ENCODE data around the gene SAFB.

SAFB gene

DNA sequence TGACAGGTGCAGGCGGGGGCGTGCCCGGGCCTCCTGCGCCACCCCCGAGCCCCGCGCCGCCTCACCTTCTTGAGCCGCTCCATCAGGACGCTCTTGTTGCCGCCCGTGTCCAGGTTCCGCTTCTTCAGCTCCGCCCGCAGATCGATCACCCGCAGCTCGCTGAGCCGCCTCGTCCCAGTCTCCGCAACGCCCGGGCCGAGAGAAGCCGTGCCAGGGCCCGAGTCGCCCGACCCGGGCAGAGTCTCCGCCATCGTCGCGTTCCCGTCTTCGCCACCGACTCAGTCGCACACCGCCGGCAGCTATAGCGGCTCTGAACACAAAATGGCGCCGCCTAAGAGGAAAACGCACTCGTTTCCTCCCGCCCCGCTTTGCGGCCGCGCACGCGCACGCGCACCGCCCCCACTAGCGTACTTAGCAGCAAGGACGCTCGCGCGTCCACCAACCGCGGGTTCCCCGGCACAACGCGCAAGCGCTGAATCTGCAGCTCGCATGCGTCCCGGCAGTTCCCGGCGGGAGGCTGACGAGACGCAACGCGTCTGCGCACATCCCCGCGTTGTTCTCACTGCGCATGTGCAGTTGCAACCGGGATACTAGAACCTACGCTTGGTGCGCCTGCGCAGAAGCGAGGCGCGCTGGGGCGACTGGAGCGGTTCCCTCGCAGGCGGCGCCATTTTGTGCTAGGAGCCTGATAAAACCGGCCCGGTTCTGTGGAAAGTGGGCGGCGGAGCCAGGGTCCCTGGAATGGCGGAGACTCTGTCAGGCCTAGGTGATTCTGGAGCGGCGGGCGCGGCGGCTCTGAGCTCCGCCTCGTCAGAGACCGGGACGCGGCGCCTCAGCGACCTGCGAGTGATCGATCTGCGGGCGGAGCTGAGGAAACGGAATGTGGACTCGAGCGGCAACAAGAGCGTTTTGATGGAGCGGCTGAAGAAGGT lies at the start of gene SAFB, which contains the start of gene SAFB2:
TSS of gene SAFB (plus strand) at position 619 of the 932 bp plus-strand sequence. CDS start at position 742, 123 bp downstream.
TSS of gene SAFB2 (minus strand) at position 312 of the 932 bp plus-strand sequence. CDS start at position 251, 61 bp downstream.
- peak; percentile 55 to 100 (median 98) for DNase-seq

DNA sequence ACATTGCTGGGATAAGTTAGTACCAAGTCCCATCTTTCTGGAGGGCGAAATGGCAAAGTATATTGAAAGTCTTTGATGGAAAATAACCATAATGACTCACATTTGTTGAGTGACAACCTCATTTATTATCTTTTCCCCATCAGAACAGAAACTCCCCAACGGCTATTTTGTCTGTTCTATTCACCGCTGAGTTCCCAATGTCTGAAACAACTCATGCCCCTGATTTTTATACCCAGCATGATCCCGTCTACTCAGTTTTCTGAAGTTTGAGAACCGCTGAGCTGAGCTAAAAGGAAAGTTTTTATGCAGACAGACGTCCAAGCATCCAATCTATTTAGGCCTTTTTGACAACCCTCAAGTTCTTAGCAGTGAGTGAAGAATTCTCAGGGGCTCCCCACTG lies 47.3 kb upstream of the SAFB start:
- no peak for DNase-seq

- DNase-seq, result peak in 46 of 56 donors; percentile 10 to 78 (median 35)
Observed at GRCh38 chr19:5578097-5578846, 44.6 kb upstream of the SAFB start.

DNA sequence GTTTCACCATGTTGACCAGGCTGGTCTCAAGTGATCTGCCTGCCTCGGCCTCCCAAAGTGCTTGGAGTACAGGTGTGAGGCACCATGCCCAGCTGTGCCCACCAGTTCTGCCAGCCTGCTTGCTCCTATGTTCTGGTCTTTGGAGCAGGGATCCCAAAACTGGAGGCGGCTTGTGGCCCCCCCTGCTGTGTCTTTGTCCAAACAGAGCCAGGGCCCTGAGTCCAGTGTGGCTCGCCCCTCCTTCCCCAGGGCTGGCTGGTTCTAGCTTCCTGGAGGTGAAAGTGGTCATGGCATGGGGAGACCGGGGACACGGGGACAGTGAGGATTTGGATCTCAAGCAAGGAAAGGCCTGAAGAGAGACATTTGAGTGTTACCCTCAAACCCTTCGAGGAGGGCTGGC lies 43.6 kb upstream of the SAFB start:
- DNase-seq, result no peak

- DNase-seq, result no peak
Observed at GRCh38 chr19:5579697-5580096, 43.2 kb upstream of the SAFB start.

- DNase-seq, result no peak
Observed at GRCh38 chr19:5580161-5580571, 42.7 kb upstream of the SAFB start.

DNA sequence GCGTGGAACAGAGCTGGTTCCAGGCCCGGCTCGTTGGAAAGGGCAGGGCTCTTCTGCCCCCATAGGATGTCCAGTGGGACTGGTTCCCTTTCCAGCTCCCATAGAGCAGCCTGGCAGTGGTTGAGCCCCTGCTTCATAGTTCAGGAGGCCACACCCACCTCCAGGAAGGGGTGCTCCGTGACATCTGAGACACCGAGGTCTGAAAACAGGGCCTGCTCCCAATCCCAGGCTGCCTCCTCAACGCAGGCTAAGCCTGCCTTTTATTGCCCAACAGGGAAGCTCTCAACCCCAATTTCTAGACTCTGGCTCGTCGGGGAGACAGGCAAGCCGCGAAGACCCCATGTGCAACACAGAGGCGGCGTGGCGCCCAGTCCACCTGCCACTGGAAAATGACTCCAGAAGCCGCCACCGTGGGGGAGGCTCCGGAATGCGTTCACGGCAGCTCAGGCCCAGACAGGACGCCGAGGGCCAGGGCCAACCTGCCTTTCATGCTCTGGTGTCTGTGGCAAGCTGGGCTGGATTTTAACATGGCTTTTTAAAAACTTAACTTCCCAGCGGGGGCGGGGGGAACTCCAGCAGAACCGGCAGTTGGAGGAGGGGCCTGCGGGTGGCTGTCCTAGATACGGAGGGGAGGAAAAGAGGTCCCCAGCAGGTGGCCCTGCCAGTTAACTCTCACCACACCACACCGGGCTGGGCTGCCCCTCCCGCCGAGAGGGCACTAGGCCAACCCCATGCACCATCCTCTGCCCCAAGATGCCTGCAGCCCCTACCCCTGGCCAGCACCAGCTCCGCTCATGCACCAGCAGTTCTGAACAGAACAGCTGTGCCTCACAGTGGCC lies 37.2 kb upstream of the SAFB start:
- DNase-seq, result peak in 44 of 56 donors; percentile 7 to 73 (median 40)

GRCh38 chr19:5586300-5587070 lies 36.4 kb upstream of the SAFB start:
- peak in 11 of 56 donors; percentile 15 to 72 (median 60) for DNase-seq

- no peak for DNase-seq
Observed at GRCh38 chr19:5587071-5587455, 35.8 kb upstream of the SAFB start.

DNA sequence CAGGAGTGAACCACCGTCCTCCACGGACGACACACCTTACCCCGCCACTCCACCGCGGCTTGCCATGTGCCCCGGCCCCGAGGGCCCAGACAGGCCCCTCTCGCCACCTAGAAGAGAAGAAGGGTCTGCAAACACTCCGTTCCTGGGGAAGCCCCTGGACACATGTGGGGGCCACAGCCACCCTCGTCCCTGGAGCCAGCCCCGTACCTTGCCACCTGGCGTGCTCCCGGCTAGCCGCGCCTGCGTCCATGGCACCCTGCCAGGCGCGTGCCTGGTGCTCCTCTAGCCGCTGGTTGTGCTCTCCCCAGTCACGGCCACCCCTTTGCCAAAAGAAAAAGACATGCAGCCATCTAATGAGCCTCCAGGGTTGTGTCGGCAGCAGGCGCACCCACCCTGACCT lies 35.2 kb upstream of the SAFB start:
- DNase-seq, result no peak

GRCh38 chr19:5588441-5588840 lies 34.4 kb upstream of the SAFB start:
- peak in 12 of 56 donors; percentile 10 to 47 (median 18) for DNase-seq

DNA sequence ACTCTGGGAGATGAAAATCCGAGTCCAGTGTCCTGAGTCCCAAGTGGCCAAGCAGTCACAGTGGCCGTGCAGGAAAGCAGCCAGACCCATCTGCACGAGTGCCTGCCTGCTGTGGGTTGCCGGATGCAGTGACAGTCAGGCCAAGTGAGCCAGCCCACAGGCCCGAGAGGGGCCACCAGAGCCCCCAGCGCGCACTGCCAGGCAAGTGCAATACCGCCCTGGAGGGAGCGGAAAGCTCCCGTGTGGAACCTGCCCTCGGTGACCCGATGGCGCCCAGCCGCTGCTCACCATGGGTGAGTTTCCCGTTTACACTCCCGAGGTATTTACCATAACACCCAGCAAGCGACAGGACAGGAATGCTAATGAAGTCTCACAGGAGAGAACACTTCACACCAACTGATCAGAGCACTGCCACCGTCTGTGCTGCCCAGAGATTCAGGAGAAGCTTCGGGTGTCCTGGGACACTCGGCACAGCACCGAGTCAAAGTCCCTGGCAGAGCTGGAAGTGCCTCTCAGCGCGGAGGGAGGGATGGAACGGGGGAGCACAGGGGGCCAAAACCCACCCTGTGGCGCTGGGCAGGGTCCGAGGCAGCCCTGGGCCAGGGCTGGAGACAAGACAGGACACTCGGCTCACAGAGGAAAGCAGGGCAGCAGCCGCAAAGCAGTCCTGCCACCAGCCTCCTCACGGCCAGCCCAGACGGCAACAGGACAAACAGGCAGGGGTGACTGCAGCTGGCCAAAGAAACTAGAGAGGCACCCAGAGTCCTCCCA lies 33.8 kb upstream of the SAFB start:
- peak in 1 of 56 donors; percentile 3 for DNase-seq

DNA sequence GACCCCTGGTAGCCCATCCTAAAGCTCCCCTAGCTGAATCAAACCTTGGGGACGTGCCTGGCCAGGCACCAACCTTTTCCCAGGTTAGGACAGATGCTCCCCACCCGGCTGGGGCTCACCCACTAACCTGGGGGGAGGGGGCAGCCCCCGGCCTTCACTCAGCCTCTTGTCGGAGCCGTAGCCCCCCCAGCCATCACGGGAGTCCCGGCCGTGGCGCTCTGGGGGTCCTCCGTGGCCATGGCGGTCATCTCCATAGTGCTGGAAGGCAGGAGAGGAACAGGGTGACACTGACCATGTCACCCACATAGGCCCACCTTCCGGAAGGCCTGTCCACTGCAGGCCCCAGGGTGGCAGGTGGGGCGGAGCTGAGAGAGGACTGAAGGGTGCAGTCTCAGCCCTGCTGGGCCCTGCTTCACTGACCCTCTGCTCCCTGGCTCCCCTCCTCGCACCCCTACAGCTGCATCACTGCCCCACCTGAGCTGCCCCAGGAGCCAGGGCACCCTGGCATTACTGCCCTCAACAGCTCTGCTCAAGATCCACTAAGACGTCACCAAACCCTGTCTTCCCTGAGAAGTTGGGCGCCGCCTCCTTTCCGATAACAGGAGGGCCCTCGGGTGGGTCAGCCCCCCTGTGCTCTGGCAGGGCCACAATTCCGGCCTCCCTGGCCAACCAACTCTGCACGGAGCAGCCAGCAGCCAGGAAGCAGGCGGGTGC lies 32.6 kb upstream of the SAFB start:
- DNase-seq, result no peak

GRCh38 chr19:5590865-5591154 lies 32.1 kb upstream of the SAFB start:
- DNase-seq, result no peak

DNA sequence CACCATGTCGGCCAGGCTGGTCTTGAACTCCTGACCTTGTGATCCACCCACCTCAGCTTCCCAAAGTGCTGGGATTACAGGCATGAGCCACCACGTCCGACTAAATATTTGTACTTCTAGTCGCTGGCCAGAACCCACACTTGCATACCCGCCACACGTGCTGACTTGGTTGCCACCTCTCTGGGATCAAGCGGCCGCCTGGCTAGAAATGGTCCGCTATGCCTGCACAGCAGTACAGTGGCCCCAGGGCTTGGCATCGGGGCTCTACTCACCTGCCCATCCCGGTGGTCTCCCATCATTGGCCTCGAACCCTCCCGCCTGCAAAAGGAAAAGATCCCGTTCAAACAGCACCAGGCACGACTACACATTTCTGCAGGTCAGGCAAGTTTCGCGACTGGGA lies 31.4 kb upstream of the SAFB start:
- no peak for DNase-seq

DNA sequence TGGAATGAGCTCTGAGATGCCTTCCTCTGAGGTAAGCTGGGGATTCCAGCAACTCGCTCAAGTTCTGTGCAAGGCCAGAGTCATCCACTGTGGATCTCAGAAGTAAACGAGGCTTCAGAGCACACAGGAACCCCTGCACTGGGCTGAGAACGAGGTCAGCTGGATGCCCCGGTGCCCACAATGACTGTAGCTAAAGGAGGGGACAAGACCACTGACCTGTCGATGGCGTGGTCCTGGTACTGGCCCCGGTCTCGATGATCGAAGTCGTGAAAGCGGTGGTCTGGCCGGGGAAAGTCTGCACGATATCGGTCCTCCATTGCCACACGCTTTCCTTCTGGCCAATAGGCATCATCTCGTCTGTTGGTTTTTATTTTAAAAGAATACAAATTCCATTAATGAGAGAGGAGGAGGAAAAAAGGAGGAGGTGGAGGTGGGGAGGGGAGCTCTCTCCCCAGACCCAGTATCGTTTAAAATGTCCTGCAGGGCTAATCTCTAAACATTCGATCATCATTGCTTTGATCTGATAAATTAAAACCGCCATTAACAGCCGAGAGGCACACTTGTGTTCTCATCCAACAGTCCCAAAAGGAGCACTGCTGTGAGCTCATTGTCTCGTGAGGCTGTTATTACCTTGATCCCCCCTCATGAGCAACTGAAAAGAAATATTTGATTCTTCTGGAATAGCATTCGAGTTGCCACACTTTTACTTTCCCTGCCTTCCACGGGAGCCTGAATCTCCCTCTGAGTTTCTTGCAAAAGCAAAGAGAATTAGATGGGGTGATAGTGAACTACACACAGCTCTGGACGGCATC lies 30.1 kb upstream of the SAFB start:
- no peak for DNase-seq

DNA sequence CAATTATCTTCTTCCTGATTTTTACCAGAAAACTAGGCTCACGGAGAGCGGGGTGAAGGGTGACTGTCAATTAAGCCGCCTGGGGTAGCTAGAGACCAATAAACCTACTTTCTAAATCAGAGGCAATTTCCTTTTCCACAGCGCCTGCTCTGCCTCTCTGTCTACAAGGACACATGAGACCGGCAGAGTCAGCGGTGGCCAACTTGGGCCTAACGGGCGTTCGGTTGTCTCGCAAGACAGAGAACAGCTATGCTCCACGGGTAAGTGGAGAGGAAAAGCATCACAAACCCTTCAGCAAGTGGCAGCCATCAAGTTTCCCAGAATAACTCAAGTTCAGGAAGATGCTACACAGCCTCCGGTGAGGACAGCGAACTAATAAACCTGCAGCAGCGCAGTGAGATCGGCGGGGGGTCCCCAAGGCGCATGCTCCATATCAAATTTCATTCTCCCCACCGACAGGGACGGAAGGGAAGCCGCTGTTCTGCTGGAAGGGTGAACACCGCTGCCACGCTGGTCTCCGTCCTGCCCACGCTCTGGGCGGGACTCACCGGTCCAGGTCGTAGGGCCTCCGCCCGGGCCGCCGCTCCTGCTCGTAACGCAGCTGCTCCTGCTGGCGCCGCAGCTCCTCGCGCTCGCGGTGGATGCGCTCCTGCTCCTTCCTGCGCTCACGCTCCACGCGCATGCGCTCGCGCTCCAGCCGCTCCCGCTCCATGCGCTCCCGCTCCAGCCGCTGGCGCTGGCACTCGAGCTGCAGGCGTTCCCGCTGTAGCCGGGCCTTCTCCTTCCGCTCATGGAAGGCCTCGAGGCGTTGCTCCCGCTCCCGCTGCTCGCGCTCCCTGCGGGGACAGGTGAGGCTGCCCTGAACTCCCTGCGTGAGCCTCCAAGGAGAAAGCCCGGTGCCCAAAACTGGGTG lies 29.3 kb upstream of the SAFB start:
- no peak for DNase-seq
